ENCODE measurements around the gene DST. TPM values are rescaled to one million over a fixed set of nuclear protein-coding genes. Genes with fewer than 3 reads are reported as not detected.
"Not testable (repeated sequence)": the region's sequence is repeated elsewhere in the genome, so short reads cannot be mapped to it uniquely, and the experiment has no call there.

The DST gene
- total RNA-seq, 2 experiments from 2014 or later = 3.1 to 4.4 TPM

- DNase-seq = no peak
- H3K4me1 Mint-ChIP-seq = no peaks in the 10 kb centered on the region
- H3K4me3 Mint-ChIP-seq = no peak overlapping the region
- CTCF ChIA-PET = no interaction called here
- H3K9me3 Mint-ChIP-seq = no peaks in the 10 kb centered on the region
- no peaks in the 10 kb centered on the region for H3K36me3 Mint-ChIP-seq (ENCODE audit: low read depth)
- H3K27me3 Mint-ChIP-seq = no peaks in the 10 kb centered on the region
- POLR2A ChIA-PET = no interaction called here
- no peak overlapping the region for H3K27ac Mint-ChIP-seq
These were observed 145.0 kb downstream of the DST start for GRCh38 chr6:56497691-56498090.

DNA sequence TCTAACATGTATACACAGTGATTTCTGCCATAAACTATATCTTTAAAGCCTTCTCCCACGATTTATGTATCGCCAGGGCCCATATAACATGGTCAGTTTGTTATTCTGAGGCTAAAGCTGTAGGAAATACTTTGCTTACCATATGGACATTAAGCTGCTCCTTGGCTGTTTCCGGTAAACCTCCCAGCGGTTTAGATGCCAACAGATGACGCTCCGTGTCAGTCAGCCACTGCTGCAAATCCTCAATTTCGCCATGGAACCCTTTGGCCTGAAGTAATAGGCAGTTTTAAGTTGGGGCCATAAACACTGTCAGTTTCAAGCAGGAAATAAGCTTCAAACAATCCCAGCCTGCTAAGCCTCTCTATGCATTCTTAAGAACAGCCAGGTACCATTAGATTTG lies 145.4 kb downstream of the DST start:
- ChIA-PET CTCF (no interaction called here), POLR2A (no interaction called here)
- DNase-seq = no peak
- H3K27me3 Mint-ChIP-seq = no peaks in the 10 kb centered on the region
- H3K4me3 Mint-ChIP-seq = no peak overlapping the region
- H3K27ac Mint-ChIP-seq = no peak overlapping the region
- H3K4me1 Mint-ChIP-seq = no peaks in the 10 kb centered on the region
- no peaks in the 10 kb centered on the region for H3K9me3 Mint-ChIP-seq
- H3K36me3 Mint-ChIP-seq (ENCODE audit: low read depth) = no peaks in the 10 kb centered on the region

DNA sequence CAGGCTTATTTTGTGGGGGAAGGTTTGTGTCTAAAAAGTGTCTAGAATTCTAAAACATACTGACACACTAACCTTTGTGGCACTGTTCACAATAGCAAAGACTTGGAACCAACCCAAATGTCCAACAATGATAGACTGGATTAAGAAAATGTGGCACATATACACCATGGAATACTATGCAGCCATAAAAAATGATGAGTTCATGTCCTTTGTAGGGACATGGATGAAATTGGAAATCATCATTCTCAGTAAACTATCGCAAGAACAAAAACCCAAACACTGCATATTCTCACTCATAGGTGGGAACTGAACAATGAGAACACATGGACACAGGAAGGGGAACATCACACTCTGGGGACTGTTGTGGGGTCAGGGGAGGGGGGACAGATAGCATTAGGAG lies 146.0 kb downstream of the DST start:
- H3K4me3 Mint-ChIP-seq; POLR2A ChIA-PET; H3K27ac Mint-ChIP-seq; H3K27me3 Mint-ChIP-seq; H3K4me1 Mint-ChIP-seq; H3K36me3 Mint-ChIP-seq (ENCODE audit: low read depth); DNase-seq; CTCF ChIA-PET; H3K9me3 Mint-ChIP-seq: not testable (repeated sequence)

DNA sequence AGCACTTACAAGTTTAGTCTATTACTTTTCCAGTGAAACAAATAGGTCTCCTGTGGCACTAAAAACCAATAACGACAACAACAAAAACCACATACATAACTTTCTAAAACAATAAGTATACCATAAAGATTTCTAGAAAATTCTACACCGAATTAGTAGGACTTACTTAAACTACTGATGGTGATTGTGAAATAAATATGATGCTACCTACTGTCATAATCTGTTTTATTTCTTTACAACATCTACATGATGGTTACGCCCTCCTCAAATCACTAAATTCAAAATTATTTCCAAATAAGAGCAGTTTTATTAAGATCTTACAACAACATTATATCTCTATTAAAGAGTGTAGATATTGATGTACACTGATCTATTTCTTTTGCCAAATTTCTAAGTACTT lies 147.0 kb downstream of the DST start:
- DNase-seq = no peak
- ChIA-PET CTCF (no interaction called here), POLR2A (no interaction called here)
- Mint-ChIP-seq H3K4me3 (no peak overlapping the region), H3K4me1 (no peaks in the 10 kb centered on the region), H3K36me3 (ENCODE audit: low read depth) (no peaks in the 10 kb centered on the region), H3K27me3 (no peaks in the 10 kb centered on the region), H3K9me3 (no peaks in the 10 kb centered on the region), H3K27ac (no peak overlapping the region)

DNA sequence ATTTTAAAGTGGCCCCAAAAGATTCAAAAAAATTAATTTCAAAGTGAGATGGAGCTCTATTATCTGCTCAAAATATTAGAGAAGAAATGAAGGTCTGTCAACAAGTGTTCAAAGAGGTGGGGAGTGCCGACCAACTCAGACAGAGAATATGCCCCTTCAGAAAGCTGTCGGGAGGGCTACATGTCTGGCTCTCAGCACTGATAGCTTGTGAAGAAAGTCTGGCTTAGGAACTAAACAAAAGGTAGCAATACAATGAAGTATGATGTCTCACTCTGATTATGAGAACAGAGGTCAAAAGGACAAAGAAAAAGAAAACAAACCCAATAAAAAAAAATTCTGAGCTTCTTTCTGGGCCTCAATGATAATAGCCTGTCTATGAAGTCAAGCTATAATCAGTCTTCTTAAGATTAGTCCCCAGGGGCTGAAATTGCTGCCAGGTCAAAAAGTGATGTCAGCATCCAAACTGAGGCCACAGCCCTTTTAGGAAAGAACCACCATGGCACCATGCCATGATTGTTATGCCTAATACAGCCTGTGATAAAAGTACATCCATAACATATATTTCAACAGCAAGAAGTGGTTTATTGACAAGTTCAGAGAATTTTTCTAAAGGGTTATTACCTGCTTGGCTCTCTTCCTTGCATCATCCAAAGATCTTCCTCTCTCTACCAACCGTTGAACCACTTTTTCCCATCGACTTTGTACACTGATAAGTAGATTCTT lies 150.9 kb downstream of the DST start:
- H3K4me3 Mint-ChIP-seq = no peak overlapping the region
- H3K9me3 Mint-ChIP-seq = no peaks in the 10 kb centered on the region
- CTCF ChIA-PET = interaction anchor here (0.8 kb wide), 1 partner anchor 1846 kb away, joined by 3 read pairs; no protein-coding TSS in a partner anchor
- POLR2A ChIA-PET = no interaction called here
- H3K36me3 Mint-ChIP-seq (ENCODE audit: low read depth) = no peaks in the 10 kb centered on the region
- no peaks in the 10 kb centered on the region for H3K4me1 Mint-ChIP-seq
- no peak overlapping the region for H3K27ac Mint-ChIP-seq
- no peak for DNase-seq
- H3K27me3 Mint-ChIP-seq = no peaks in the 10 kb centered on the region

GRCh38 chr6:56490993-56491392 lies 151.7 kb downstream of the DST start:
- DNase-seq = no peak
- Mint-ChIP-seq H3K36me3 (ENCODE audit: low read depth) (no peaks in the 10 kb centered on the region), H3K9me3 (no peaks in the 10 kb centered on the region), H3K27me3 (no peaks in the 10 kb centered on the region), H3K4me3 (no peak overlapping the region), H3K4me1 (no peaks in the 10 kb centered on the region), H3K27ac (no peak overlapping the region)
- ChIA-PET CTCF (interaction anchor here (0.8 kb wide), 1 partner anchor 1847 kb away, joined by 3 read pairs; no protein-coding TSS in a partner anchor), POLR2A (no interaction called here)

GRCh38 chr6:56489559-56489958 lies 153.1 kb downstream of the DST start:
- Mint-ChIP-seq H3K27me3 (no peaks in the 10 kb centered on the region), H3K4me3 (no peak overlapping the region), H3K27ac (no peak overlapping the region), H3K4me1 (no peaks in the 10 kb centered on the region), H3K36me3 (ENCODE audit: low read depth) (no peaks in the 10 kb centered on the region), H3K9me3 (no peaks in the 10 kb centered on the region)
- CTCF ChIA-PET = no interaction called here
- no peak for DNase-seq
- POLR2A ChIA-PET = no interaction called here

GRCh38 chr6:56488281-56488680 lies 154.4 kb downstream of the DST start:
- no peaks in the 10 kb centered on the region for H3K4me1 Mint-ChIP-seq
- DNase-seq = no peak
- H3K36me3 Mint-ChIP-seq (ENCODE audit: low read depth) = no peaks in the 10 kb centered on the region
- H3K27ac Mint-ChIP-seq = no peak overlapping the region
- no peaks in the 10 kb centered on the region for H3K27me3 Mint-ChIP-seq
- POLR2A ChIA-PET = no interaction called here
- H3K4me3 Mint-ChIP-seq = no peak overlapping the region
- CTCF ChIA-PET = no interaction called here
- H3K9me3 Mint-ChIP-seq = no peaks in the 10 kb centered on the region

- DNase-seq = no peak
- H3K4me1 Mint-ChIP-seq = no peaks in the 10 kb centered on the region
- H3K27ac Mint-ChIP-seq = no peak overlapping the region
- H3K9me3 Mint-ChIP-seq = no peaks in the 10 kb centered on the region
- no peaks in the 10 kb centered on the region for H3K27me3 Mint-ChIP-seq
- H3K4me3 Mint-ChIP-seq = no peak overlapping the region
- no peaks in the 10 kb centered on the region for H3K36me3 Mint-ChIP-seq (ENCODE audit: low read depth)
- CTCF ChIA-PET = no interaction called here
- POLR2A ChIA-PET = no interaction called here
These were observed 156.0 kb downstream of the DST start for GRCh38 chr6:56486681-56487080.

GRCh38 chr6:56484669-56485068 lies 158.0 kb downstream of the DST start:
- Mint-ChIP-seq H3K27ac (no peak overlapping the region), H3K4me1 (no peaks in the 10 kb centered on the region)

GRCh38 chr6:56483929-56484328 lies 158.8 kb downstream of the DST start:
- Mint-ChIP-seq H3K4me1 (no peaks in the 10 kb centered on the region), H3K27ac (no peak overlapping the region), H3K36me3 (ENCODE audit: low read depth) (no peaks in the 10 kb centered on the region), H3K27me3 (no peaks in the 10 kb centered on the region), H3K4me3 (no peak overlapping the region), H3K9me3 (no peaks in the 10 kb centered on the region)
- POLR2A ChIA-PET = no interaction called here
- CTCF ChIA-PET = no interaction called here
- DNase-seq = no peak

More at GRCh38 chr6:56484669-56485068, 158.0 kb downstream of the DST start:
- H3K27me3 Mint-ChIP-seq = no peaks in the 10 kb centered on the region
- H3K4me3 Mint-ChIP-seq = no peak overlapping the region
- H3K36me3 Mint-ChIP-seq (ENCODE audit: low read depth) = no peaks in the 10 kb centered on the region
- H3K9me3 Mint-ChIP-seq = no peaks in the 10 kb centered on the region
- CTCF ChIA-PET = no interaction called here
- DNase-seq = no peak
- POLR2A ChIA-PET = no interaction called here

DNA sequence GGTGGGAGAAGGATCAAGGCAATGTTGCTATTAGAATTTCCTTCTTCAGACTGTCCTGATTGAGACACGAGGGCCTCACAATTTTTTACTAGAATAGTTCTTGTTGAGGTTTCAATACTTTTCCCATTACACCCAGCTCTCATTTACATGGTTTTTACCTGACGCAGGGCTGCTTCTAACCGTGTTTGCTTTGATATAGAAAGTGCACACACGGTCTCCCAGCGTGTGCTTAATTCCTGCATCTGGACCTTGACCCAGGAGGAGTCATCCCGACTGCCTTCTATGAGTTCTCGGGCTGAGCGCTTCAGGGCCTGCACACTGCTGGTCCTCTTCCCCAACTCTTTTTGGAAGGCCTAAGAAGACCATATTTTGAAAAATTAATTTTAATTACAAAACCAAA lies 160.2 kb downstream of the DST start:
- Mint-ChIP-seq H3K27ac (no peak overlapping the region), H3K36me3 (ENCODE audit: low read depth) (no peaks in the 10 kb centered on the region), H3K9me3 (no peaks in the 10 kb centered on the region), H3K4me1 (no peaks in the 10 kb centered on the region), H3K4me3 (no peak overlapping the region), H3K27me3 (no peaks in the 10 kb centered on the region)
- POLR2A ChIA-PET = no interaction called here
- no peak for DNase-seq
- CTCF ChIA-PET = no interaction called here

DNA sequence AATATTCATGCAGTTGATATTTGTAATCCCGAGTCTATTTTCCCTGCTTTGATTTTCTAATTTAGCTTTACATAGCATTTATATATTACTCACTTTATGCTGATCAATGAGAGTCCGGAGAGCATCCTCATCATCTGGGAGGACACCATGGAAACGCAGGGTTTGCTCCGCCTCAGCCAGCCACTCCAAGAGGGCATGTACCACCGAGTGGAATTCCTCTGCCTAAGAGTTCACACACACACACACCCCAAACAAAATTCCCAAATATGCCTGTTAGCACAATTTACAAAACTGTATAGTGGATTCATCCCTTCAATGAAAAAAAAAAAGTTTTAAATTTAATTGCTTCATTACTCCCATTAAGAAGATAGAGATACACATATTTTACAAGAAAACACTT lies 160.7 kb downstream of the DST start:
- Mint-ChIP-seq H3K4me1 (no peaks in the 10 kb centered on the region), H3K36me3 (ENCODE audit: low read depth) (no peaks in the 10 kb centered on the region), H3K27ac (no peak overlapping the region), H3K9me3 (no peaks in the 10 kb centered on the region), H3K4me3 (no peak overlapping the region), H3K27me3 (no peaks in the 10 kb centered on the region)
- DNase-seq = no peak
- ChIA-PET POLR2A (no interaction called here), CTCF (no interaction called here)

DNA sequence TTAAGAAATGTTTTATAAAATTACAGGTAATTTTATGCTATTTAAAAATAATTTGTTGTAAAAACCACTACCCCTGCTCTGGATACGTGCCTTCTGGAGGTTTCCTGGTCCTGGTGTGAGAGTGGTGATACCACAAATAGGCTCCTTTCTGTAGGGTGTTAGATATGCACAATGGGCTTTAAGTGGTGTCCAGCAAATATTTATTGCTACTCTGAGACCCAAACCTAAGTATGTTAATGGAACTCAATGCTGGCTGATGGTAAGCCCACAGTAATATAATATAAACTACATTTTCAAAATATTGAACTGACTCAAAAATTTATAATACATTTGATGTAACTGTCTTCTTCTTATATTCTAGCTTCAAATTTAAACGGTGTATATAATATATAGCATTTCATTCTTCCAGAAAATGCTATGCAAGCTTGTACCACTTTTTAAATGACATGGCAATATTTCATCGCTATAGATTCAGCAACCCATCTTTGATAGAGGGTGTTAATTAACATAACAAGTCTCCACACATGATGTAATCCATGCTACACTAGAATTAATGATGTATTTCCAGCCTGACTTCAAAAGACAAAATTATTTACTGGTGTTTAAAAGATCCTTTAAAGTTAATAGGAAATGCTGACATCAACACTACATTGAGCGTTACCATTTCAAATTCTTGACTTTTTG lies 161.9 kb downstream of the DST start:
- H3K4me1 Mint-ChIP-seq = no peaks in the 10 kb centered on the region
- ChIA-PET CTCF (no interaction called here), POLR2A (no interaction called here)
- no peaks in the 10 kb centered on the region for H3K36me3 Mint-ChIP-seq (ENCODE audit: low read depth)
- H3K27ac Mint-ChIP-seq = no peak overlapping the region
- no peaks in the 10 kb centered on the region for H3K27me3 Mint-ChIP-seq
- no peak for DNase-seq
- no peaks in the 10 kb centered on the region for H3K9me3 Mint-ChIP-seq
- no peak overlapping the region for H3K4me3 Mint-ChIP-seq

All from activated CD4-positive, alpha-beta T cell treated with anti-CD3 and anti-CD28 coated beads, Interleukin-2, amount 10 ng/mL, durations not matched to agents 7 days and 5 days (primary cell).